Activated CD4-positive, alpha-beta memory T cell treated with anti-CD3 and anti-CD28 coated beads, Interleukin-2, amount 10 ng/mL, durations not matched to agents 7 days and 5 days (primary cell): ENCODE results near the gene SMURF2. TPM values are rescaled to one million over a fixed set of nuclear protein-coding genes. Genes with fewer than 3 reads are reported as not detected.

Experiments used
- CTCF ChIA-PET: fragments of 350-600 bp; sonication (Branson Sonifier 250); formaldehyde crosslinking; loops from one replicate; lab custom pipeline; 2021; ENCODE audit warnings: antibody characterized with exemption, inconsistent platforms; lab: Charles Lee
- POLR2A ChIA-PET: fragments of 350-600 bp; sonication (Branson Sonifier 250); formaldehyde crosslinking; loops from one replicate; lab custom pipeline; 2021; ENCODE audit warnings: antibody characterized with exemption; lab: Charles Lee
- DNase-seq: peaks from one replicate; pipeline ENCODE4 v3.0.0-alpha.2; 2020
- H3K27ac Mint-ChIP-seq: one replicate; pipeline ENCODE4 v1.8.0; 2021; ENCODE audit warnings: mild to moderate bottlenecking, mixed read lengths
- H3K27me3 Mint-ChIP-seq: one replicate; pipeline ENCODE4 v1.8.0; 2021; ENCODE audit warnings: mixed read lengths
- H3K36me3 Mint-ChIP-seq: one replicate; pipeline ENCODE4 v1.8.0; 2021; ENCODE audit warnings: low read depth, mixed read lengths
- H3K4me1 Mint-ChIP-seq: one replicate; pipeline ENCODE4 v1.8.0; 2021; ENCODE audit warnings: mixed read lengths
- H3K4me3 Mint-ChIP-seq: one replicate; pipeline ENCODE4 v1.8.0; 2021; ENCODE audit warnings: mild to moderate bottlenecking, mixed read lengths
- H3K9me3 Mint-ChIP-seq: one replicate; pipeline ENCODE4 v1.8.0; 2021; ENCODE audit warnings: mixed read lengths
- total RNA-seq, 2 experiments: library from RNA; stranded (reverse); gene quantifications; one replicate each; pipeline ENCODE4 v1.2.3, GENCODE V29; 2021

Gene SMURF2
- total RNA-seq, 2 experiments from 2014 or later = 14.6 to 14.8 TPM

DNA sequence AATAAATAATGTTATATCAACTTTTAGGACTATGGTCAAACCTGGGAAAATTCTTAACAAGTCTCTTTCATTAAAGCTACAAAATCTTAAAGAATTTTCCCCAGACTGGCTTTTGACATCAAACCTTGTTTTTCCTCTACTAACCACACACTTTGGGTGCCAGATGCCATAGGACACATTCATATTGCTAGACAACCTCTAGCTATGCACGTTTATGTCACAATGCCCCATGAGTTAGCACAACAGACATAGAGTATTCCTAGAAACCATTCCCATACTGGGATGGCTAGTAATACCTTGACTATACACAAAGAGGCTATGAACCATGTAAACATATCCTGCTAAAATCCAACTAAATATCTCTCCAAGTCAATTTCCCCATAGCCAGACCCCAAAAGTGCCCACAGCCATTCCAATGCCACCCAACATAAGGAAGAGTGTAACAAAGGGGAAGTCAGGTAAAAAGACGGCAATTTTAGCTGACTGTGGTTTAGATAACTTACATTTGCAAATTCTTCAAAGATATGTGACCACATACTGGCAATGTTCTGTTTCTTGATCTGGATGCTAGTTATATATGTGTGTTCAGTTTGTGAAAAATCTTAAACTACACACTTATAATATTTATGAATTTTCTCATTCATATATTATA is 23.4 kb downstream of the SMURF2 start:
- H3K27me3 Mint-ChIP-seq = no peaks in the 10 kb centered on the region
- no peak overlapping the region for H3K27ac Mint-ChIP-seq
- no peaks in the 10 kb centered on the region for H3K9me3 Mint-ChIP-seq
- peaks cover 5% of the 10 kb centered on the region for H3K36me3 Mint-ChIP-seq
- ChIA-PET CTCF (no interaction called here), POLR2A (no interaction called here)
- H3K4me3 Mint-ChIP-seq = no peak overlapping the region
- DNase-seq = no peak
- peaks cover 28% of the 10 kb centered on the region for H3K4me1 Mint-ChIP-seq

DNA sequence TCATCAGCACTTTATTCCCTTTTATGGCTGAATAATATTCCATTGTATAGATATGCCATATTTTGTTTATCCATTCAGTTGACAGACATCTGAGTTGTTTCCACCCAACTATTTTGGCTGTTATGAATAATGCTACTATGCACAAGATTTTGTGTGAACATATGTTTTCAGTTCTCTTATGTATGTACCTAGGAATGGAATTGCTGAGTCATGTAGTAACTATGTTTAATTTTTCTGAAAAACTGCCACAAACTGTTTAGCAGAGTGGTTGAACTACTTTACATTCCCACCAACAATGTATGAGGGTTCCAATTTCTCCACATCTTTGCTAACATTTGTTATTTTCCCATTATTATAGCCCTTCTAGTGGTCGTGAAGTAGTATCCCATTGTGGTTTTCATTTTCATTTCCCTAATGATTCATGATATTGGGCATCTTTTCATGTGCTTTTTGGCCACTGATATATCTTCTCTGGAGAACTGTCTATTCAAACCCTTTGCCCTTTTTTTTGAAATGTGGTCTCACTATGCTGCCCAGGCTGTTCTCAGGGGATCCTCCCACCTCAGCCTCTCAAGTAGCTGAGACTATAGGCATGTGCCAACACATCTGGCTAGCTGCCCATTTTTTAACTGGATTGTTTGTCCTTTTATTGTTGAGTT is 26.3 kb downstream of the SMURF2 start:
- Mint-ChIP-seq H3K27ac (peak overlapping the region; percentile 71), H3K36me3 (peaks cover 5% of the 10 kb centered on the region), H3K4me1 (peaks cover 31% of the 10 kb centered on the region), H3K27me3 (no peaks in the 10 kb centered on the region), H3K4me3 (no peak overlapping the region), H3K9me3 (no peaks in the 10 kb centered on the region)
- CTCF ChIA-PET = interaction anchor here (1.5 kb wide), 1 partner anchor 216 kb away, joined by 3 read pairs; no protein-coding TSS in a partner anchor
- no peak for DNase-seq
- POLR2A ChIA-PET = no interaction called here

DNA sequence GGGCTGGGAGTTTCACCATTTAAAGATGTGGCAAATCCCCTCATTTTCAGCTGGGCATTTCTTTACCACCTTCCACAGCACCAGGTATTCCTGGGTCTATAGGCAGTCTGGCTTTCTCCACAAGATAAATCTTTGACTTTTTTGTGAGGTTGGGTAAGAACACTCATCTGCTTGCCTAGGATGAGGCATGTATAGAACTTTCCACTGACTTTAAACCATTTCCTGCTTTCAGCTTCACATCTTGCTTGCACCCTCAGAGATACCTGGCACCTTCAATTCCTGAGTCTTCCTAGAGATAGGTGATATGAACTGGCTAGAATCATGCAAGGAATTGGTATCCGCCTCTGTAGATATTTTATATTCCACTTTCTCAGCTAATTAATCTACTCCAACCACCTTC is 27.9 kb downstream of the SMURF2 start:
- no peak overlapping the region for H3K4me3 Mint-ChIP-seq
- CTCF ChIA-PET = interaction anchor here (0.9 to 1.4 kb wide), 2 partner anchors 15 to 127 kb away, joined by 3 read pairs; partner anchors contain the start of gene CEP95
- peaks cover 5% of the 10 kb centered on the region for H3K36me3 Mint-ChIP-seq
- H3K4me1 Mint-ChIP-seq = peaks cover 34% of the 10 kb centered on the region
- POLR2A ChIA-PET = interaction anchor here (1.0 to 1.5 kb wide), 4 partner anchors 35 to 138 kb away, joined by 3 to 6 read pairs (median 4); partner anchors contain the start of genes CEP95 and POLG2
- no peaks in the 10 kb centered on the region for H3K27me3 Mint-ChIP-seq
- DNase-seq = no peak
- H3K9me3 Mint-ChIP-seq = no peaks in the 10 kb centered on the region
- no peak overlapping the region for H3K27ac Mint-ChIP-seq

DNA sequence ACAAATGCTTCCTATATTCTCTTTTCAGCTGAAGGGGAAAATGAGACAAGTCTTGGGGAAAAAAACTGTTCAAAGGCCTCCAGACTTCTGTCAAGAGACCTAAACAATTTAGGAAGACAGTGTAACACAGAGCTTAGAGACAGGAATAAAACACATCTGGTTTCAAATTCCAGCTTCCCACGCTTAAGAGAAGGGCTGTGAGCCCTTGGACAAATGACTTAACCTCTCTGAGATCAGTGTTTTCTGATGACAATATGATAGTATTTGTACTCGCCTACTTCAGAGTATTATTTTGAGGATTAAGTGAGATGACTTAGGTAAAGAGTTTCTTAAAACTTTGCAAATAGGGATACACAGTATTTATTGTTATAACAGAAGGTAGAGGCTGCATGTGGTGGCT is 29.5 kb downstream of the SMURF2 start:
- ChIA-PET CTCF (interaction anchor here (0.8 to 1.4 kb wide), 4 partner anchors 15 to 324 kb away, joined by 3 read pairs; partner anchors contain the start of gene CEP95), POLR2A (interaction anchor here (1.0 to 1.4 kb wide), 2 partner anchors 9 to 17 kb away, joined by 3 to 6 read pairs; no protein-coding TSS in a partner anchor)
- no peaks in the 10 kb centered on the region for H3K36me3 Mint-ChIP-seq
- no peak for DNase-seq
- no peak overlapping the region for H3K27ac Mint-ChIP-seq
- H3K4me1 Mint-ChIP-seq = peaks cover 45% of the 10 kb centered on the region
- H3K4me3 Mint-ChIP-seq = no peak overlapping the region
- H3K9me3 Mint-ChIP-seq = no peaks in the 10 kb centered on the region
- H3K27me3 Mint-ChIP-seq = no peaks in the 10 kb centered on the region

DNA sequence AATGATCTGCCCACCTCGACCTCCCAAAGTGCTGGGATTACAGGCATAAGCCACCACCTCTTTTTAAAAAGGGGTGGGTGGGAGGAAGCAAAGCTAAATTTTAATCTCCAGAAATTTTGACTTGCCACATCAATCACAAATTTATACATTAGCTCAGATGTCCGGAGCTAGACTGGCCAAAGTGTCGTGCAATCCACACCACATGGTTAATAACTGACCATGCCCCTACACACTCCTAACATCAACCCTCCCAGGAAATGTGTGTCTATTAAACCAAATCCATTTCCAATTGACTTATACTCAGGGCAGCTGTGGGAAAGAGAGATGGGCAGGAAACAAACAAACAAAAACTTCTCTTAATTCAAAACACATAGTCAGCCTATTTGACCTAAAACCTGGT is 29.9 kb downstream of the SMURF2 start:
- Mint-ChIP-seq H3K4me1 (peaks cover 48% of the 10 kb centered on the region), H3K36me3 (no peaks in the 10 kb centered on the region), H3K9me3 (no peaks in the 10 kb centered on the region), H3K4me3 (no peak overlapping the region), H3K27ac (no peak overlapping the region), H3K27me3 (no peaks in the 10 kb centered on the region)
- no peak for DNase-seq
- ChIA-PET POLR2A (interaction anchor here (1.0 to 1.4 kb wide), 2 partner anchors 8 to 17 kb away, joined by 3 to 6 read pairs; no protein-coding TSS in a partner anchor), CTCF (interaction anchor here (0.8 to 1.1 kb wide), 2 partner anchors 14 to 17 kb away, joined by 3 read pairs; no protein-coding TSS in a partner anchor)

DNA sequence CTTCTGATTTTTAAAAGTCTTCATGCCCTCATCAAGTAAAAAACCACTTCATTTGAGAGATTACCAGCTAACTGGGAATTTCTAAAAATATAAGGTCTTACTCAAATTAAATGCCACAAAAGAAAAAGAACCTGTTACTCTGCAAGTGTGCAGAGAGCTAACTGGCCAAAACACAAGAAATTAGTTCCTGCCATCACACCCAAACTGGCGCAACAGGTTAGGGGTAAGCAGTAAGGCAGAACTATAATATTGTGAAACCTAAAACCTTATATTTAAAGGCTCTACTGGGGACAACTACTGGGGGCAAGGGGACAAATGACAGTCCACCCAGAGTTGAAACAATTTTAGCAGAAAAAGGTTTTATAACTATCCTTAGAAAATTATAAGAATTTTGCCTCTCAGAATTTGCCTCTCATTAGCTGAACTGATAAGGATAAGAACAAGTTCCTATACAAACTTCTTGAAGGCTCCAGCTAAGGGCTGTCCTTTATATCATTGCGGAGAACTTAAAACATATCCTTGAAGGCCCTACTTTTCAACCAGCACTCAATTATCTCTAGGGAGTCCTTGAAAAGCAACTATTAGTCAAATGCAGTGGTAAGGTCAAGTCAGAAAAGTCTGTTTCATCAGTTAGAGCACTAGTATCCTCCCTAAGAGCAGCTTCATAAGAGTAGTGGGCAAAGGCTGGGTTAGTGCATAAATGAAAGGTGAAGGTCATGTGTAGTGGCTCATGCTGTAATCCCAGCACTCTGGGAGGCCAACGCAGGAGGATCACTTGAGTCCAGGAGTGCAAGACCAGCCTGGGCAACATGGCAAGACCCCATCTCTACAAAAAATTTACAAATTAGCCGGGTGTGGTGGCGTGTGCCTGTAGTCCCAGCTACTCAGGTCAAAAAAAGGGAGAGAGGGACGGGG is 31.5 kb downstream of the SMURF2 start:
- POLR2A ChIA-PET = interaction anchor here (1.2 kb wide), 1 partner anchor 37 kb away, joined by 4 read pairs; no protein-coding TSS in a partner anchor
- CTCF ChIA-PET = interaction anchor here (0.9 kb wide), 1 partner anchor 13 kb away, joined by 3 read pairs; no protein-coding TSS in a partner anchor
- no peaks in the 10 kb centered on the region for H3K27me3 Mint-ChIP-seq
- no peaks in the 10 kb centered on the region for H3K36me3 Mint-ChIP-seq
- H3K4me3 Mint-ChIP-seq = no peak overlapping the region
- no peaks in the 10 kb centered on the region for H3K9me3 Mint-ChIP-seq
- no peak for DNase-seq
- H3K4me1 Mint-ChIP-seq = peaks cover 40% of the 10 kb centered on the region
- H3K27ac Mint-ChIP-seq = no peak overlapping the region

DNA sequence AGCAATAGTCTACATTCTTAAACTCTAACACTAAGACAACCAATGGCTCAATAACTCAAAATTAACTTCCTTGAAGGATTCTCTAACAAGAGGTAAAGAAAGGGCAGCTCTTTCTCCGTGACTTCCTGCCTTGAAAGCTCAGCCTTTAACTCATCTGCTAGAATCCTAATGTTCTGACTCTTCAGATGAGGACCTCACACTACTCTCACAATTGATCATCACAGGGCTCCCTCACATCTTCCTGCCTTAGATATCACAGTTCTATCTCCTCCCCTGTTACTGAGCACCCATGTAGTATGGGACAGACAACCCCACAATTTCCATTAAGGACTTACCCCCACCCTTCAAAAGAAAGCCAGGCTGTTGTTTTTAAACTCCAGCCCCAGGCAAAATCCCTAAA is 33.5 kb downstream of the SMURF2 start:
- Mint-ChIP-seq H3K36me3 (no peaks in the 10 kb centered on the region), H3K4me3 (no peak overlapping the region), H3K27ac (no peak overlapping the region), H3K4me1 (peaks cover 28% of the 10 kb centered on the region), H3K9me3 (no peaks in the 10 kb centered on the region), H3K27me3 (no peaks in the 10 kb centered on the region)
- ChIA-PET POLR2A (no interaction called here), CTCF (no interaction called here)
- DNase-seq = no peak

DNA sequence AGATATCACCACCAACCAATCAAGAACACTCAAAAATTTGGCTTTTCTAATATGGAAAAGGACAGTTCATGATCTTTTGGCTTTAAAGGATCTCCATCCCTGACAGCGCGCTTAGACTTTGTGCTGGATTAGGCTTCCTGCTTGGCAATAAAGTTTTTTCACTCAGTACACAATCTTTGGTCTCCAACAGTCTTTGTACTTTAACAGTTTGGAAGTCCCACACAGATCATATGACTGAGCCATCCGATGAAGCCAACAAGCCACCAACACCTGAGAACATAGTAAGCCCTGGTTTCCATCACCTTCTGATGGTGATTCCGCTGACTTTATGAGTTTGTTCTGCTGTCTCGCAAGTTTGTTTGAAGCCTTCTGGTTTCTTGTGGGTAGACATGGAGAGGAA is 34.3 kb downstream of the SMURF2 start:
- no peak for DNase-seq
- POLR2A ChIA-PET = no interaction called here
- Mint-ChIP-seq H3K36me3 (no peaks in the 10 kb centered on the region), H3K27ac (no peak overlapping the region), H3K4me3 (no peak overlapping the region), H3K9me3 (no peaks in the 10 kb centered on the region), H3K4me1 (peaks cover 25% of the 10 kb centered on the region), H3K27me3 (no peaks in the 10 kb centered on the region)
- CTCF ChIA-PET = no interaction called here

DNA sequence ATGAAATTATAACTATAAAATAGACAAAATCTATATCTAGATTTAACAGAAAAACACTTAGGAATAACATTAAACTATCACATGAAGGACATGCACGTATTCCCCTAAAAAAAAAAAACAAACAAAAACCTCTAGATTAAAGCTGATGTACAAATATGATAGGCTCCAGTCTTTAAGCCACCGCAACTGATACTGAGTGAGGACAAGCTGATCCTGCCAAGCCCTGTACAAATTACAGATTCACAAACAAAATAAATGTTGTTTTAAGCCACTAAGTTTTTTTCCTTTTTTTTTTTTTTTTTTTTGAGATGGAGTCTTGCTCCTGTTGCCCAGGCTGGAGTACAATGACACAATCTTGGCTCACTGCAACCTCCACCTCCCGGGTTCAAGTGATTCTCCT is 35.3 kb downstream of the SMURF2 start:
- no peak overlapping the region for H3K4me3 Mint-ChIP-seq
- no peaks in the 10 kb centered on the region for H3K9me3 Mint-ChIP-seq
- H3K4me1 Mint-ChIP-seq = peaks cover 21% of the 10 kb centered on the region
- no peaks in the 10 kb centered on the region for H3K27me3 Mint-ChIP-seq
- no peaks in the 10 kb centered on the region for H3K36me3 Mint-ChIP-seq
- DNase-seq = no peak
- CTCF ChIA-PET = interaction anchor here (0.7 kb wide), 1 partner anchor 22 kb away, joined by 5 read pairs; no protein-coding TSS in a partner anchor
- H3K27ac Mint-ChIP-seq = no peak overlapping the region
- POLR2A ChIA-PET = no interaction called here

DNA sequence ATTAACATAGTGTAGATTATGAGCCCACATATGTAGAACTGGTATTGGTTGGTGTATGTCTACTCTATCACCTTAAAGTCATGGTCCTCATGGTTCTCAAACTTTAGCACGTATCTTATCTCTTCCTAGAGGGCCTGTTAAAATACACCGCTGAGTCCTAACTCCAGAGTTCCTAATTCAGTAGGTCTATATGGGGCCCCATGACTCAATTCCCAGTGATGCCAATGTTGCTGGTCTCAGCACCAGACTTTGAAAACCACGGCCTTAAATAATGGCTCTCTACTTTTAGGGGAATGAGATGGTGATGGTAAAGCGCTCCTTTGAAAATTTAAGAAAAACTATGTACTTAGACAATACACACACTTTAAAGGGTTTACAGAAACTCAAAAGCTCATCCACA is 36.6 kb downstream of the SMURF2 start:
- Mint-ChIP-seq H3K9me3 (no peaks in the 10 kb centered on the region), H3K4me1 (peaks cover 21% of the 10 kb centered on the region), H3K4me3 (no peak overlapping the region), H3K27ac (no peak overlapping the region), H3K36me3 (no peaks in the 10 kb centered on the region), H3K27me3 (no peaks in the 10 kb centered on the region)
- DNase-seq = no peak
- POLR2A ChIA-PET = no interaction called here
- CTCF ChIA-PET = no interaction called here

DNA sequence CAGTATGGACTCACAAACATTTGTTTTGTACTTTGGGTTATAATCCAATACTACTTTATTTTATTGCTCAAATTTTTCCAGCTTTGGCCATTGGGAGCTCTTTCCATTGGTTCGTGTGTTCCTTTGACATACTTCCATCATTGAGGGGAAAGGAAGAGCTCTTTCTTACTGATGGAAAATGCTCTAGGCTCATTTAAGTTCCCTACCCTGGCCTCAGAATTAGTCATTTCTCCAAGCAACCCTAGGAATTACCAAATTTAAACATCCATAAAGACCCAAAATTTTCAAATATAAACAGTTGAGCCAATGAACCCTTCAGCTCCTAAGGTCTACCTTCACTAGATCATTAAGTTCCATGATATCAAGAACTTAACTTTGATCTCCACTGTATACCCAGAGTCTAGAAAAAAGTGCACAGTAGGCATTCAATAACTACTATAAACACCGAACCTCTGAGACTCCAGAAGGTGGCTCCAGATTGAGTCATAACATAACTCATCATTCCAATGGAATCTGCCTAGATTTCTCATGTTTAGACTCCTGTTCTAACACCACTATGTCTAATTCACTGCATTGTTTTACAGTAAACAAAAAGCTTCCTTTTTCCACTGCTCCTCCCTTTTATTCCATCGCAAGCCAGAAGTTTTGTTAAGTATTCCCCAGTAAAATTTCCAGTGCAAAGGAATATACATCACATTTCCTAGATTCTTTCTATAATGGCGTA is 39.0 kb downstream of the SMURF2 start:
- Mint-ChIP-seq H3K27me3 (no peaks in the 10 kb centered on the region), H3K27ac (no peak overlapping the region), H3K4me3 (no peak overlapping the region), H3K9me3 (no peaks in the 10 kb centered on the region), H3K36me3 (no peaks in the 10 kb centered on the region), H3K4me1 (peaks cover 8% of the 10 kb centered on the region)
- ChIA-PET POLR2A (interaction anchor here (0.5 to 1.4 kb wide), 2 partner anchors 9 to 175 kb away, joined by 4 to 6 read pairs; no protein-coding TSS in a partner anchor), CTCF (interaction anchor here (0.5 kb wide), 1 partner anchor 73 kb away, joined by 3 read pairs; no protein-coding TSS in a partner anchor)
- DNase-seq = no peak

DNA sequence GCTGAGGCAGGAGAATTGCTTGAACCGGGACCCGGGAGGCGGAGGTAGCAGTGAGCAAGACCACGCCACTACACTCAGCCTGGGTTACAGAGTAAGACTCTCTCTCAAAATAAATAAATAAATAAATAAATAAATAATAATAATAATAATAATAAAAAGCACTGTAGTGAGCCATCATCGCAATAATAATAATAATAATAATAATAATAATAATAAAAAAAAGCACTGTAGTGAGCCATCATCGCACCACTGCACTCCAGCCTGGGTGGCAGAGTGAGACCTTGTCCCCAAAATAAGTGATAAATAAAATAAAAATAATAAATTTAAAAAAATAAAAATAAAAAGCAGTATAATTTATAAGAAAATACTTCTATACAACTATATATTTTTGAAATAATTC is 40.3 kb downstream of the SMURF2 start:
- Mint-ChIP-seq H3K9me3 (no peaks in the 10 kb centered on the region), H3K27me3 (no peaks in the 10 kb centered on the region), H3K27ac (no peak overlapping the region), H3K36me3 (no peaks in the 10 kb centered on the region), H3K4me1 (no peaks in the 10 kb centered on the region), H3K4me3 (no peak overlapping the region)
- DNase-seq = no peak
- CTCF ChIA-PET = no interaction called here
- POLR2A ChIA-PET = no interaction called here
